K562 treated with DMSO at 1 percent for 24 hours (cell line): ENCODE results near the gene HHATL. TPM values are rescaled to one million over a fixed set of nuclear protein-coding genes. Genes with fewer than 3 reads are reported as not detected.

ENCODE experiments used
- total RNA-seq: library from RNA; unstranded; fragments of 300-600 nt; gene quantifications from 2 replicates; pipeline ENCODE4 v1.2.3, GENCODE V29; 2022; ENCODE audit warnings: low read depth; ENCODE audit not compliant: insufficient read depth

HHATL gene, protein sequence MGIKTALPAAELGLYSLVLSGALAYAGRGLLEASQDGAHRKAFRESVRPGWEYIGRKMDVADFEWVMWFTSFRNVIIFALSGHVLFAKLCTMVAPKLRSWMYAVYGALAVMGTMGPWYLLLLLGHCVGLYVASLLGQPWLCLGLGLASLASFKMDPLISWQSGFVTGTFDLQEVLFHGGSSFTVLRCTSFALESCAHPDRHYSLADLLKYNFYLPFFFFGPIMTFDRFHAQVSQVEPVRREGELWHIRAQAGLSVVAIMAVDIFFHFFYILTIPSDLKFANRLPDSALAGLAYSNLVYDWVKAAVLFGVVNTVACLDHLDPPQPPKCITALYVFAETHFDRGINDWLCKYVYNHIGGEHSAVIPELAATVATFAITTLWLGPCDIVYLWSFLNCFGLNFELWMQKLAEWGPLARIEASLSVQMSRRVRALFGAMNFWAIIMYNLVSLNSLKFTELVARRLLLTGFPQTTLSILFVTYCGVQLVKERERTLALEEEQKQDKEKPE
- 0.21 TPM in 1 of 2 replicates, not detected in the other for total RNA-seq

DNA sequence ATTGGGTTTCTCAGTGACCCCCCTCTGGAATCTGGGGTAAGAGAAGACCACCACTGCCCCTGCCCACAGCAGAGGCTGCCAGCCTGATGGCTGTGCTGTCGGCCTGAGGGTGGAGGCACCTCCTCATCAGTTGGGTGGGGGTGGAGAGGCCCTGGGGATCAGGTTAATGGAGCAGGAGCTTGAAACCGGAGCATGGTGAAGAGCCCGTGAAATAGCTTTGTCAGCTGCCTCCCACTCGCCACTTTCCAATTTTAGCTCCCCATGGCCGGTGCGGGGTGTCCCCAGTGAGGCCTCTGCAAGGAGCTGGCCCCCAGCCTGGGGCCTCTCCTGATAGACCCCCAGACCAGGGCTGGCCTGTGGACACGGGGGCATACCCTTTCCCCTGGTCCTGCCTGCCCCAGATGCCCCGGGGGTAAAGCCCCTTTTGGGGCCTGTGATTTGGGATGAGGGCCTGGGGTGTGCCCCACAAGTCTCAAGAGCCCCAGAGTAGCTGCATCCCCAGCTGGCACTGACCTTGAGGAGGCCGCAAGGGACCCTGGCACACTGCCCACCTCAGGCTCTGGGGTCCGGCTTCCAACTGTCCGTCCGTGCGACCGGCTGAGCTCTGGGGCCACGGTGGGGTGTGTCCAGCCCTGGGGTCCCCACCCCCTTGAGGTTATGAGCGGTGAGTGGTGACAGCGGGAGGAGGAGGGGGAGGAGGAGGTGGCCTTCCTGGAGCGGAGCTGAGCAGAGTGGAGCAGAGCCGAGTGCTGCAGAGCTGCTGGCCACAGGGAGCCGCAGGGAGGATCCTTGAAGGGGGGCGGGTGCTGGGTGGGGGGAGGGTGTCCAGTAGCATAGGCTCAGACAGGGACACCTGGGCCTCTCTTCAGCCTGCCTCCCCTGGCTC is at the start of gene HHATL:
TSS of gene HHATL (minus strand) at position 733 of the 886 bp plus-strand sequence. CDS start 1,972 bp downstream, outside the sequence.

GRCh38 chr3:42685363-42685881 is 17.2 kb downstream of the HHATL start, which contains the start of gene KLHL40:
TSS of gene KLHL40 (plus strand) at chr3:42685537. CDS start at chr3:42685619, 82 bp downstream.

DNA sequence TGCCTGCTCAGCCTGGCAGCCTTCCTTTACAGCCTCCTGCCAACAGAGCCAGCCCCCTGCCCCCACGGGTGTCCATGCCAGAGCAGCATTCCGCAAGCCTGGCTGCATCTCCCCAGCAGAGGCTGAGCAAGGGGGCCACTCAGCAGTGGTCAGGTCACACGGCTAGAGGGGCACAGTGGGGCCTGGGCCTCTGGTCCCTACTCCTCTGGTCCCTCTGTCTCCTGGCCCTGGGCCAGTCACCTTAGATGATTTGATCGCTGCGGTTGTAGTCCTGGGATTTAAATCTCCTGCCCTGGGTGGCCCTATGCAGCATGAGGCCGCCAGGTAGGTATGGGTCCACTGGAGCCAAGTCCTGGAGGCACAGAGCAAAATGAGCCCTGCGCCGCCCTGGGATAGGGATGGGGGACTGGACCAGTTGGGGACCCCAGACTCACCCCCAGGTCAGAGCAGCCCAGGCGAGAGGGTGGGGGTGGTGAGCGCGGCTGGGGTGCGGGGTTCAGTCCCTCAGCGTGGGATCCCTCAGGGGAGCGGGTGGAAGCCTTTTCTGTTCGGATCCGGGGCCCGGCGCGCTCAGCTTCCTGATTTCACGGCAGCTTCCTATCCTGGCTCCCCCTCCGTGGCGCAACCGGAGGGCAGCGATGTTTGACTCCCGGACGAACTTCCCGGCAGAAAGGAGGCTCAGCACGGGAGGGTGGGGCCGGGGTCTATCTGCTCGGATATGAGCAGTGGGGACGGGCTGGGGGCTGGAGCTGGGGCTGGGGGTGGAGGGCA is 48.9 kb downstream of the HHATL start, which contains the start of gene ZBTB47:
TSS of gene ZBTB47 (plus strand) at position 138 of the 771 bp plus-strand sequence. CDS start 4,659 bp downstream, outside the sequence.

Other genes starting within 250 kb of the HHATL start
- not detected in 2 replicates for gene VIPR1, start 200.2 kb downstream of the HHATL start, total RNA-seq
- 54.6 and 67.8 TPM in 2 replicates for gene SEC22C, start 120.8 kb downstream of the HHATL start, total RNA-seq
- 56.5 and 57.4 TPM in 2 replicates for gene SS18L2, start 111.9 kb downstream of the HHATL start, total RNA-seq
- gene NKTR, start 102.1 kb downstream of the HHATL start, total RNA-seq = 13.1 and 15.6 TPM in 2 replicates
- 2.2 and 2.8 TPM in 2 replicates for gene ZBTB47, start 49.1 kb downstream of the HHATL start, total RNA-seq
- not detected in 2 replicates for gene KLHL40, start 17.3 kb downstream of the HHATL start, total RNA-seq
- gene CCDC13, start 70.5 kb upstream of the HHATL start, total RNA-seq = 1.2 and 1.7 TPM in 2 replicates
- gene HIGD1A, start 101.7 kb upstream of the HHATL start, total RNA-seq = 94.5 and 121 TPM in 2 replicates
- gene ACKR2, start 106.6 kb upstream of the HHATL start, total RNA-seq = 0.56 and 1.1 TPM in 2 replicates
- gene CYP8B1, start 173.1 kb upstream of the HHATL start, total RNA-seq = not detected in 2 replicates
- gene ZNF662, start 203.3 kb upstream of the HHATL start, total RNA-seq = 0.59 and 0.98 TPM in 2 replicates